ENCODE results near the gene GRID1.

The GRID1 gene

DNA sequence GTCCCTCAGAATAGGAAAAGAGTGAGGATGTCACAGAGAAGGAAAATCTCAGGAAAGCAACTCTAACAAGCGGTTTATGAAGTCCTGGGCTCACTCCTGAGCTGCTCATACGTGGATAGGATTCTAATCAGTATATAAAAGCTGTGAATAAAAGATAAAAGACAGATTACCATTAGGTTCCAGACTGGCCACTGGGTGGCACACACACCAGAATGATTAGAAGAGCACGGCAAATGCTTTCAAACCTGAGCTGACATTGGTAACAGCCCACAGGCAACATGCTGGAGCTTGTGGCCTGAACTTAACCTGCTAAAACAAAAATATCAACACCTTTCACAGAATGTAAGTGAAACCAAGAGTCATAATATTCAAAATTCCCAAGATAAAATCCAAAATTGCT lies 370.8 kb downstream of the GRID1 start:
- Histone ChIP-seq H3K4me1 (ENCODE audit: insufficient read depth, low read length, severe bottlenecking) (no peaks in the 10 kb centered on the region), H2AFZ (ENCODE audit: low read length) (no peak overlapping the region), H3F3A (ENCODE audit: insufficient read depth, low read length) (no peaks in the 10 kb centered on the region), H4K20me1 (ENCODE audit: insufficient read depth, low read length) (no peaks in the 10 kb centered on the region), H3K4me3 (ENCODE audit: low read depth, low read length, poor library complexity, severe bottlenecking) (no peak overlapping the region), H3K79me2 (ENCODE audit: insufficient read depth, low read length) (no peaks in the 10 kb centered on the region), H3K4me2 (ENCODE audit: low read length) (no peak overlapping the region), H3K9me3 (ENCODE audit: low read length) (0 out of 2 replicates have a peak, but pooled peaks cover 3% of the 10 kb centered on the region), H3K27me3 (ENCODE audit: insufficient read depth, low read length) (no peaks in the 10 kb centered on the region; the same call in 1 of the 2 replicates), H3K27ac (ENCODE audit: low read depth, low read length, poor library complexity, severe bottlenecking) (no peak overlapping the region), H3K9me2 (ENCODE audit: low read depth, low read length) (no peaks in the 10 kb centered on the region), H3K36me3 (ENCODE audit: insufficient read depth, low read length) (no peaks in the 10 kb centered on the region), H3K9ac (ENCODE audit: low read length) (no peak overlapping the region)
- TF ChIP-seq, protein P1, sequence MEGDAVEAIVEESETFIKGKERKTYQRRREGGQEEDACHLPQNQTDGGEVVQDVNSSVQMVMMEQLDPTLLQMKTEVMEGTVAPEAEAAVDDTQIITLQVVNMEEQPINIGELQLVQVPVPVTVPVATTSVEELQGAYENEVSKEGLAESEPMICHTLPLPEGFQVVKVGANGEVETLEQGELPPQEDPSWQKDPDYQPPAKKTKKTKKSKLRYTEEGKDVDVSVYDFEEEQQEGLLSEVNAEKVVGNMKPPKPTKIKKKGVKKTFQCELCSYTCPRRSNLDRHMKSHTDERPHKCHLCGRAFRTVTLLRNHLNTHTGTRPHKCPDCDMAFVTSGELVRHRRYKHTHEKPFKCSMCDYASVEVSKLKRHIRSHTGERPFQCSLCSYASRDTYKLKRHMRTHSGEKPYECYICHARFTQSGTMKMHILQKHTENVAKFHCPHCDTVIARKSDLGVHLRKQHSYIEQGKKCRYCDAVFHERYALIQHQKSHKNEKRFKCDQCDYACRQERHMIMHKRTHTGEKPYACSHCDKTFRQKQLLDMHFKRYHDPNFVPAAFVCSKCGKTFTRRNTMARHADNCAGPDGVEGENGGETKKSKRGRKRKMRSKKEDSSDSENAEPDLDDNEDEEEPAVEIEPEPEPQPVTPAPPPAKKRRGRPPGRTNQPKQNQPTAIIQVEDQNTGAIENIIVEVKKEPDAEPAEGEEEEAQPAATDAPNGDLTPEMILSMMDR (IDR thresholded peaks at IDR 0.05; ENCODE audit: low read length), result peak; percentile 59
- TF ChIP-seq EZH2 (IDR thresholded peaks at IDR 0.05; ENCODE audit: borderline replicate concordance, low read length), result no peak

GRCh38 chr10:85993840-85994507 lies 372.6 kb downstream of the GRID1 start:
- H3K36me3 ChIP-seq (ENCODE audit: insufficient read depth, low read length), result no peaks in the 10 kb centered on the region
- no peak overlapping the region for H3K9ac ChIP-seq (ENCODE audit: low read length)
- no peak overlapping the region for H3K27ac ChIP-seq (ENCODE audit: low read depth, low read length, poor library complexity, severe bottlenecking)
- TF ChIP-seq EZH2 (IDR thresholded peaks at IDR 0.05; ENCODE audit: borderline replicate concordance, low read length), result no peak
- TF ChIP-seq, protein P1 (IDR thresholded peaks at IDR 0.05; ENCODE audit: low read length), result no peak
- H3K4me2 ChIP-seq (ENCODE audit: low read length), result no peak overlapping the region
- H3F3A ChIP-seq (ENCODE audit: insufficient read depth, low read length), result no peaks in the 10 kb centered on the region
- H3K9me3 ChIP-seq (ENCODE audit: low read length), result 0 out of 2 replicates have a peak, but pooled peaks cover 3% of the 10 kb centered on the region
- H3K9me2 ChIP-seq (ENCODE audit: low read depth, low read length), result no peaks in the 10 kb centered on the region
- H3K27me3 ChIP-seq (ENCODE audit: insufficient read depth, low read length), result no peaks in the 10 kb centered on the region
- no peaks in the 10 kb centered on the region for H4K20me1 ChIP-seq (ENCODE audit: insufficient read depth, low read length)
- no peaks in the 10 kb centered on the region for H3K4me1 ChIP-seq (ENCODE audit: insufficient read depth, low read length, severe bottlenecking)
- no peak overlapping the region for H3K4me3 ChIP-seq (ENCODE audit: low read depth, low read length, poor library complexity, severe bottlenecking)
- H3K79me2 ChIP-seq (ENCODE audit: insufficient read depth, low read length), result no peaks in the 10 kb centered on the region
- no peak overlapping the region for H2AFZ ChIP-seq (ENCODE audit: low read length)

DNA sequence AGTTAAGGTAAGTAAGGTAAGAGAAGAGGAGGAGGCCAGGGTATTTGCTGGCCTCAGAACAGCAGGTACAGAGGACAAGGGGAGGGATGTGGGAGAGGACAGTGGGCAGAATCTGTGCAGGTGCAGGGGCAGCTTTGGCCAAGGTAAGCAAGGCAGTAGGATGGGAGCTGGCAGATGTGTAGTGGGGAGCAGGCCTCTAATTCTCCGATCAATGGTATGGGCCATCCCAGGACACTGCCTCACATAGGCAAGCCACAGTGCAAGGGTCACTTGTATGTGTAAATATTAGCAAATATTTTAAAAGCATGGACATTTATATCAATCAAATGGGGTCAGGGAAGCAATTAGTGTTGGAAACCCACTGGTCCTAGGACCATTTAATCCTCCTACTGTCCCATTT lies 373.5 kb downstream of the GRID1 start:
- Histone ChIP-seq H3K9me2 (ENCODE audit: low read depth, low read length) (no peaks in the 10 kb centered on the region), H3F3A (ENCODE audit: insufficient read depth, low read length) (no peaks in the 10 kb centered on the region), H3K27me3 (ENCODE audit: insufficient read depth, low read length) (no peaks in the 10 kb centered on the region), H3K4me3 (ENCODE audit: low read depth, low read length, poor library complexity, severe bottlenecking) (no peak overlapping the region), H3K4me2 (ENCODE audit: low read length) (no peak overlapping the region), H3K4me1 (ENCODE audit: insufficient read depth, low read length, severe bottlenecking) (no peaks in the 10 kb centered on the region), H4K20me1 (ENCODE audit: insufficient read depth, low read length) (no peaks in the 10 kb centered on the region), H3K36me3 (ENCODE audit: insufficient read depth, low read length) (no peaks in the 10 kb centered on the region), H3K27ac (ENCODE audit: low read depth, low read length, poor library complexity, severe bottlenecking) (no peak overlapping the region), H3K79me2 (ENCODE audit: insufficient read depth, low read length) (no peaks in the 10 kb centered on the region), H2AFZ (ENCODE audit: low read length) (no peak overlapping the region), H3K9me3 (ENCODE audit: low read length) (0 out of 2 replicates have a peak, but pooled peaks cover 3% of the 10 kb centered on the region), H3K9ac (ENCODE audit: low read length) (no peak overlapping the region)
- TF ChIP-seq, protein P1 (IDR thresholded peaks at IDR 0.05; ENCODE audit: low read length), result no peak
- no peak for TF ChIP-seq EZH2 (IDR thresholded peaks at IDR 0.05; ENCODE audit: borderline replicate concordance, low read length)
